Stimulated activated CD4-positive, alpha-beta T cell treated with anti-CD3 and anti-CD28 coated beads, Interleukin-2, amount 100 ng/mL, for 48 hours (primary cell): ENCODE measurements around the gene POC1A.
"Not testable (repeated sequence)": the region's sequence is repeated elsewhere in the genome, so short reads cannot be mapped to it uniquely, and the experiment has no call there.

Experiments used
- DNase-seq, 2 donors: peaks; one replicate each; pipeline ENCODE4 v3.0.0-alpha.2; 2020

Gene POC1A

DNA sequence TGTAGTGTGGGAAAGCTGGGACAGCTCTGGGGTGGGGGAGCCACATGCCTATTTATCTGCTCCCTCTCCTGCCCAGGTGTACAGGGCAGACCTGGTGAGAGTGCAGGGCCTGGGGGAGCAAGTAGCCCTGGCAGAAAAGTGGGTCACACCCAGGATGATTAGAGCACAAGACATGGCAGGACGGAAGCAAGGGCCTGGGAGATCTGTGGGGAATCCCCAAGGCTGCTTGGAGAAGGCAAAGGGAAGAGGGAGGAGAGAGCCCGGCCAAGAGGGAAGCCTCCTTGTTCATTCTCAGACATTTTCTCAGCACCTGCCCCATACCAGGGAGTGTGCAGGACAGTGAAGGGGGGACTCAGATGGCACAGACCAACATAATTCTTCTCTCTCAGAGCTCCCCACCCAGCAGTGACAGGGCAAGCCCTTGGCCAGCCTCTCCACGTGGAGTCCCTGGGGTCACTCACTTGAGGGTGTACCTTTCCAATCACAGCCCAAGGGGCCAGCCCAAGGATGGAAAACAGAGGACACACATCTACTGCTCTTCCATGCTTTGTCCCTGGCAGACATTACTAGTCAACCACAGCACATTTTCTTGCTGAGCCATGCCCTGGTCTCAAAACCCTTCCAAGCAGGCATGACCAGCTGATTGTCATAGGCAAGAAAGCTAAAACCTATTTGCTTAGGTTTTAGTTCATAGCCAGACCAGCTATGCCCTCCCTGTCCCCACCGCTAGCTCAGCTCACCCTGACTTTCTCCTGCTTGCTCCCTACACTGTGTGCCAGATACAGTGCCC, 92.9 kb downstream of the POC1A start:
- no peak for DNase-seq

DNA sequence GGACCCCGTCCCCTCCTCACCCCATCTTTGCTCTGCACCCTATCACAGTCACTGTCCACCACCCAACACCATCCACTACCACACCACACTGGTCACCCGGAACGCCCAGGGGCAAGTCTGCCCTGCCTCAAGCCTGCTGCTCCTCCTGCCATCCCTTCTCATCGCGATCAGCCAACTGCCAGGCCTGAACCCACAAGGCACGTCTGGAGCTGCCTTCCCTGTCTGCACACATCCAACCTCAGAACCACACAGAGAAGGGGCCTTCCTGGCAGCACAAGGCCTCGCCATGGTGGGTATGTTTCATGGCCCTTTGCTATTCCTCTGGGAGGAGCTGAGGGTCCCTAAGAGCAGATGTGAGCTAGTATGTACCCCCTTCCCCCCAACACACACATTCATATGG, 94.4 kb downstream of the POC1A start:
- no peak for DNase-seq

DNA sequence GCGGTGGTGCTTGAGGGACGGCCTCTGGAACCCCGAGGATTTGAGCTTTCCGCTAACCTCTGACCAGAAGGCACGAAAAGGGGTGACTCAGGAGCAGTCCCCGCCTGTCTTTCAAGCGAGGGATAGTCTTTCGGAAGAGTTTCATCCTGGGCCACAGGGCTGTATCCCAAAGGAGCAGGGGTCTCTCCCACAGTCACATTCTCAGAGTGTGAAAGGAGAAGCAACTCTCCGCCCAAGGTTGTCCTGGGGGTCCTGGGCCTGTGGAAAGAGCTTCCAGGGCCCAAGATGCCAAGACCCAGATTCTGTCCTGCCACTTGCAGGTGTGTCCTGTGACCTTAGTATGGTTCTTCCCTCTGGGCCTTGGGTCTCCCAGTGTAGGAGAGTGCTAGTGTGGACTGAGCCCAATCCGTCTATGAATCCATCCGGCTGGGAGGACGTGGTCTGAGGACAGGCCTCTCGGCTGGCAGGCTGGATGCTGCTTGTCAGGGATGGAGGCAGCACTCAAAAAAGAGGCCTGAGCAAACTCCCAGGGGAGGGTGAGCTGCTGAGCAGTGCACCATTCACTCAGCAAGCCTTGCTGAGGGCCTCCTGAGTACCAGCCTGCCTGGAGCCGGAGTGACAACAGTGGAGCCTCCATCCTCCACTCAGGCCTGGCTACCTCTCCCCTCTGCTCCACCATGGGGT, 96.3 kb downstream of the POC1A start:
- no peak for DNase-seq

DNA sequence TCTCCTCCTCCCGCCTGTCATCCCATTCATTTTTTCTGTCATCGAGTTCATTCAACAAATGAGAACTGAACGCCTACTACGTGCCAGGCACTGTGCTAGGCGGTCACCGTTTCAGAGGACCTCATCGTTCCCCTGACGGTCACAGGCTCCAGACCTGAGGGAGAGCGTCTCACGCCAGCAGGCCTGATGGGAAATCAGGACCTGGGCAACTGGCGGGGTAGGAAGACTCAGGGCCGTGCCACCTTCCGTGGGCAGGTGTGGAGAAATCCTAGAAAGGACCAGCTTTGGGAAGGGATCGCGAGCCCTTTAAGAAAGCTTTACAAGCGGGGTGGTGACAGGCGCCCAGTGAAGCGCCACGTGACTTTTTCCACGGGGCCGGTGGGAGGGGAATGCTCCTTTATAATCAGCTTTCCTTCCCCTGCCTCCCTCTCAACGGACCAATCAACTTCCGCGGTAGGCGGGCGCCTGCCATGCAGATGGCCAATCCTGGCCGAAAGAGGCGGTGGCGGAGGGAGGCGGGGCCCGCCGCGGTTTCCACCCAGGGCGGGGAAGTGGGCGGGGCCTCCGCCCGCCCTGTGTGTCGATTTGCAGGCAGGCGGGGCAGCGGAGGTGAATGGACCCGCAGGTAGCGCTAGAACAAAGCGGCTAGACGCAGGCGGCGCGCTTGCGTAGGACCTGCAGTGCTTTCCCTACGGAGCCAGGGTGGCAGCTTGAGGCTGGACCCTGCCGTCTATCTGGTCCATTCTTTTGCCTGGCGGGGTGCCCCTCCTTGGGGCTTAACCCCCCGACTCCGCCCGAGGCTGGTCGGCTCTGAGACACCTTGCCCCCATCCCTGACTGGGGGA, 97.0 kb downstream of the POC1A start:
- peak; percentile 99 for DNase-seq

DNA sequence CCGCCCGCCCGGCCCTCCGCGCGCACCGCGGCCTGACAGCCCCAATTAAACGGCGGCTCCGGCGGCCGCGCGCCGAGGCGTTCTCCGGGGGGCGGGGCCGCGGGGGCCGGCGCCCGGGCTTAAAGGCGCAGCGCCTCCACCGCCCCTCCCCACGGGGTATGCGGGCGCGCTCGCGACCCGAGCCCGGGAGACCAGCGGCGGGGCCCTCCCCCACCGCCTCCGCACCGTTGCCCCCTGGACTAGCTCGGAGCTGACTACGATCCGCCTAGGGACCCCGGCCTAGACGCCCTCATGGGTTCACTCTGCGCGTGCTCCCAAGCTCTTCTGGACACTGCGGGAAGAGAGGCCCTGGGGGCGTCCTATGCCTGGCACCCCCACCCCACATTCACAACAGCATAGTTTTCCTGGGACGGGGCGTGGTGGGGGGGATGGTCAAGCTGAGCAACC, 97.7 kb downstream of the POC1A start, which contains the start of gene DUSP7:
Gene DUSP7, minus strand, starts transcription at position 51 of the 447 bp plus-strand sequence. CDS start 205 bp downstream, outside the sequence.
- peak; percentile 57 to 64 for DNase-seq

DNA sequence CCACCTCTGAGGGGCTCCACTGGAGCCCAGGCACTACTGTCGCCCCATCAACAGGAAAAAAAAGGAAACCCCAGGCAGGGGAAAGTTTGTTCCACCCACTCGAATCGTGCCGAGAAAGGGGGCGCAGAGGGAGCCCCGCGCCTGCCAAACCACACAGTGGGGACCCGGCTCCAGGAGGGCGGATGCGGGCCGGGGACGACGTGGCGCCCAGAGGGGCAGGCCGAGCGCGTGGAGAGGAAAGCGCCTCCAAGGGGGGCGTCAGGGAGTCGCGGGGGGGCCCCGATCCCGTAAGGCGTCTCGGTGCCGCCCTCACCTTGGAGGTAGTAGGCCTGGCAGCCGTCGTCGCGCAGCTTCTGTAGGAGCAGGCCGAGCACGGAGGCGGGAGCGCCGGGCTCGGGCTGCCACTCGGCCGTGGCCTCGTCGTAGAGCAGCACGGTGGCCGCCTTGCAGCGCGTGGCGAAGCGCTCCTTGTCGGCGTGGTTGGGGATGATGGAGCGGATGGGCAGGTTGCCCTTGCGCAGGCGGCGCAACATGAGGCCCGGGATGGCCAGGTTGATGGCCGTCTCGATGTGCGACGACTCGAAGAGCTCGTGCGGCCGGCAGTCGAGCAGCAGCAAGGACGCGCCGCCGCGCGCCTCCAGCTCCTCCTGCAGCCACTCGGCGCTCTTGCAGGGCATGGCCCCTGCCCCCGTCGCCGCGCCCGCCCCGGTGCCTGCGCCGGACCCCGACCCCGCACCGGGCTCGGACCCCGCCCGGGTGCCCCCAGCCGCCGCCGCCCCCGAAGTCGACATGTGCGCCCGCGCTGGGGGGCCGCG, 98.5 kb downstream of the POC1A start:
- peak; percentile 25 to 37 for DNase-seq

DNA sequence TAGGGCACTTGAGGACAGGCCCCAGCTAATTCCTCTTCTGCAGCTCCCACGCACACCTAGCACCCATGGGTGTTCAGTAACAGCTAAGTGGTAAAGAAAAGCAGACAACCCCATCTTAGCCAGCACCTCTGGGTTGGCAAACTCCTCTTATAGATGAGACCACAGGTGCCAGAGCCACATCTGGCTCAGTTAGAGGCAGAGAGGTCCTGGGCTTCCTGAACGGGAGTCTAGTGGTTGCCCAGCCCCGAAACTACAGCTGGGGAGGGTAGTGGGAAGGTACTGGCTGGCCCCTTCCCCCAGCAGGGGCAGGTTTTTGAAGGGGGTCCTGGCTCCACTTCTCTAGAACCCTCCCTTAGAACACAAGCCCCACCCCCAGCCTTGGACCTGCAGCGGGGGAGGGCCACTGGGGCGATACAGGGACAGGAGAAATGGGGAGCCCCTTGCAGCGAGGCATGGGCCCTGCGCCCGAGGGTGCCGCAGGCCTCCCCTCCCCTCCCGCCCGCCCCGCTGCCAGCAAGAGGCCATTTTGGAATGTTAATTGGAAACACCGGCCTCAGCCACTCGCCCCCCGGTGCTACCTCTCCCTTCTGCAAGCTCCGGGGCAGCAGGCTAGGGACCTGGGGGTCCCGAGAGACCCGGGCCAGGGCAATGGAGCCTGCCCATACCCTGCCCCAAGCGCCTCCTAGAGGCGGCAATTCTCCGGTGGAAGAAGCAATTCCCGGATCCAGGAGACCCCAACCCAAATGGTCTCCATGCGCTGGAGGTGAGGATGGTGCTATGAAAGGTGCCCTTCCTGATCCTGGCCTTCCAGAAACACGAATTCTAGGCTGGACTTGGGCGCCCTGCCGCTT, 99.3 kb downstream of the POC1A start:
- DNase-seq = peak; percentile 7 to 12

DNA sequence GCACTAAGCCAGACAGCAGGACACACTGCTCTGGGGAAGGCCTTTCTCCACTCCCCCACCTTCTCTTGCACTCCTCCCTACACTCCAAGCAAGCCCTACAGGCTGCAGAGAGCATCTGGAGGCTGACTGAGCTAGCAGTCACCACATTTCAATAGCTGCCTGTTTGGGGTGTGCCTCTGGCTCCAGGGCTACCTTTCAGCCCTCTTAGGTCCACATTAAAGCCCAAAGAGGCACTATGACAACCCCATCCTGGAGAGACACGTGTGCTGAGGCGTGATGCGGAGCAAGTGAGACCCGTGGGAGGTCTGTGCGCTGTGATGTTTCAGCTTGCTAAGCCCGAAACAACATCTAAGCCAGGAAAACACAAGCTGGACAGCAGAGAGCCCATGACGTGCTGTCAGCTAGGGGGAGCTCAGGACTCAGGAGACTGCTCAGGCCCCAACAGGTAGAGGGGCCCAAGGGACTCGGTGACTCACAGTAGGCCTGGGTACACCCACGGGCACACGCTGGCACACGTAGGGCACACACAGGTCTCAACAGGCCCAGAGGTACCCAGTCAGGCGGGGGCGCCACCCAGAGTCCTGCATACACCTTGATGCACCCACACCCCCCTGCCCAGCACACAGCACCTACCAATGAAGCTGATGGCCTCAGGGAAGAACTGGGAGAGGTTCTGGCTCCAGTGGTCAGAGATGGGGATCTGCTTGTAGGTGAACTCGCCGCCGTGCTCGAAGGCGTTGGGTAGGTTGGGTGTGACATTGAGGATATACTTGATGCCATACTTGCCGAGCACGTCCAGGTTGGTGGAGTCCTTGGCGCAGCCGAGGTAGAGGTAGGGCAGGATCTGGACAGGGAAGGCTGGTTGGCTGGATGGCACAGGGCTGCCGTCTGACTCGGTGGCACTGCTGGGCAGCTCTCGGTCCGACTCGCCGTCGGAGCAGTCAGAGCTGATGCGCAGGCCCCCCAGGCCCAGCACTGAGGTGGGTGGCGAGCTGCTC, 100.6 kb downstream of the POC1A start:
- peak; percentile 19 to 26 for DNase-seq

DNA sequence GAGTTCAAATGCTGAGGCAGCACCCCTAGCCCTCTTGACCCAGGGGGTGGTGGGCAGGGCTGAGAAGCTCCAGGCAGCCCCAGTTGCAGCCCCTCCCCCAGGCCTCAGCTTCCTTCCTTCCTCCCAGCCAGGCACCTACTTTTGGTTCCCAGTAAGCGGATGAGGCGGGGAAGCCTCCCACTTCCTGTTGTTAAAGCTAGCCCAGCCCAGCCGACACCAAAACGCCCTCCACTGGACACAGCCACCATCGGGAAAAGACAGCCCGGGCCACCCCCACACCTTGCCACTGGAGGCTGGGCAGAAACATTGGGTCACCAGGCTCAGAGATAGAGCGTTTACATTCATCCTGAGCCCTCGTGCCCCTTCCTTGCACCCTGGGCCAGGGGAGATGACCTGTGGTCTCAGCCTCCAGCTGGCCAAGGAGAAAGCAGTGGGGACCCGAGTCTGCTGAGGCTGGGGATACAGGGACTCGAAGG, 101.4 kb downstream of the POC1A start:
- DNase-seq = peak; percentile 21 to 28

DNA sequence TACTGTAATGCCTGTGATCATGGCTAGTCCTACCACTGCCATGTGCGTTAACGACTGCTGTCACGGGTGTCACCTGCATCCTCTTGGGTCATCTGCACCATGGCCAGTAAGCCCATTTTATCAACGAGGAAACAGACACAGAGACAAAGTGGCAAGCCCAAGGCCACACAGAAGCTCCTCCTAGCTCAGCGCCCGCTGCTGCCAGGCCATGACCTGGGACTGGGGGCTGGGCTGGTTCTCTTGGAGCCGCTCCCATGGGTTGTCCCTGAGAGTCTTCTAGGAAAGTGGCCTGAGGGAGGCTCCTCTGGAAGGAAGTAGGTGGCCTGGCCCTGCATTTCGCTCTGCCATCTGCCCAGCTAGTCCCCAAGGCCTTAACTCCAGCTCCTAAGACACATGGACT, 102.8 kb downstream of the POC1A start:
- no peak for DNase-seq

DNA sequence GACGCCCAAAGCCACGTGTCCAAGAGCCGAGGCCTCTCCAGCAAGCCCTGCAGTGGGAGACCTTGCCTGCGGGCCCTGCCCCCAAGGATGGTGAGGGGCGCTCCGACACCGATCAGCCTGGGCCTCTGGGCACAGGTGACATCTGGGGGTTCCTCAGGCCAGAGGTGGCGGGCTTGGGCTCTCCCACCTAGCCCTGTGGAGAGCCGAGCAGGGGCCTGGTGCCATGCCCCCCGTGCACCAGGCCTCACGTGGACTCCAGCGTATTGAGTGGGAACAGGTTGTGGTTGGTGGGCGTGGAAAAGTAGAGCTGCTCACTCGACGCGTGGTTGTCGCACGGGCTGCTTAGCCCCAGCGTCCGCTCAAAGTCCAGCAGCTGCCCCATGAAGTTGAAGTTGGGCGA, 103.7 kb downstream of the POC1A start:
- no peak for DNase-seq

DNA sequence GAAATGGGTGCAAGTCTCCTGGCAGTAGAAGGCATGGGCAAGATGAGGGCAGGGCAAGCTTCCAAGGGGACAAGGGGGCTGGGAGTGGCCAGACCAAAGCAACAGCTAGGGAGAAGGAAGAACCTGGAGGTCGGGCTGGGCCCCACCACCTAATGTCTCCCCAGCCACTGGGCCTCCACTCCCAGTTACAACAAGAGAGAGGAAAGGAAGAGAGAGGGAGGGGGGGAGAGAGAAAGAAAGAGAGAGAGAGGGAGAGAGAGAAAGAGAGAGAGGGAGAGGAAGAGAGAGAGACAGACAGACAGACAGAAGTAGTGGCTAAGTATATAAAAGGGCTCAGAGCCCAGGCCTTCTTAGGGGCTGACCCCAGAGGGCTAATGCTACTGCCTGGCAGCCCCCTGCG, 104.7 kb downstream of the POC1A start:
- DNase-seq = no peak

DNA sequence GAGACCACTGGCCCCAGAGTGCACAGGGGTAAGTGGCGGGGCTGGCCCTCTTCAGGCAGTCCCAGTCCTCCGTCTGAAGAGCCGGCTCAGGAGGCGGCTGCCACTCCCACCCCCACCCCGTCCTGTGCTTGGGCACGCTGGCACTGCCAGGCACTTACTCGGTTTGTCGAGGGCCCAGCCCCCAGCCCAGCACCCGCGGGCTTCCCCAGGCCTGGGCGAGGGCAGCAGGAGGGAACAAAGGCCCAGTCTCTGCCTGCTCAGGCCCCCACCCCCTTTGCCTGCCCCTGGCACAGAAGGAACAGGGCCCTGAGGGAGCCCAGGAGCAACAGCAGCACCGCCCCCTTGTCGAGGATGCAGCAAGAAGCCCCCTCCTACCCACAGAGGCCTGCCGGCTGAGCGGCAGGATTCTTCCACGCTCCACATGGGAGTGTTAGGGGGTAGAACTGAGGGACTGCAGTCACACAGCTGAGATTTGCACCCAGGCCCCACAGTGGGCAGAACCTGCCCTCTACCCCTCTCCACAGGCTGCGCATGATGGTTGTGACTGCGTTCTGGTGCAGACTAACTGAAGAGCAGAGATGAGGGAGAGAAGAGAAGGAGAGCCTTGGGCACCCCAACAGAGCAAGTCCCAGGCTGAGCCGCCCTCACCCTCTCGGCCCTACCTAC, 106.8 kb downstream of the POC1A start:
- no peak for DNase-seq

DNA sequence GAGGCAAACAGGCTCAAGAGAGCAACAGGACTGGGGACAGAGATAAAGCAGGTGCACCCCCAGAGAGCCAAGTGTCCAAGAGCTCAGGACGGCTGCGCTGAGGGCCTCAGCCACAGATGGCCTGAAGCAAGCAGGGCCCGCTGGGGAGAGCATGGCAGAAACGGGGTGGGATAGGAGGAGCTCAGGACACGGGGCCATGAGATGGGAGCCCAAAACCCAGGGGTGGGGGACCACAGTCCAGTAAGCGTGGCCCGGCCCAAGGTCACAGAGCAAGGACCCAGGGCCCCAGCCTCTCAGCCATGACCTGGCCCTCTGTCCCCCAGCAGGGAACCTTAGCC, 107.4 kb downstream of the POC1A start:
- DNase-seq = no peak

DNA sequence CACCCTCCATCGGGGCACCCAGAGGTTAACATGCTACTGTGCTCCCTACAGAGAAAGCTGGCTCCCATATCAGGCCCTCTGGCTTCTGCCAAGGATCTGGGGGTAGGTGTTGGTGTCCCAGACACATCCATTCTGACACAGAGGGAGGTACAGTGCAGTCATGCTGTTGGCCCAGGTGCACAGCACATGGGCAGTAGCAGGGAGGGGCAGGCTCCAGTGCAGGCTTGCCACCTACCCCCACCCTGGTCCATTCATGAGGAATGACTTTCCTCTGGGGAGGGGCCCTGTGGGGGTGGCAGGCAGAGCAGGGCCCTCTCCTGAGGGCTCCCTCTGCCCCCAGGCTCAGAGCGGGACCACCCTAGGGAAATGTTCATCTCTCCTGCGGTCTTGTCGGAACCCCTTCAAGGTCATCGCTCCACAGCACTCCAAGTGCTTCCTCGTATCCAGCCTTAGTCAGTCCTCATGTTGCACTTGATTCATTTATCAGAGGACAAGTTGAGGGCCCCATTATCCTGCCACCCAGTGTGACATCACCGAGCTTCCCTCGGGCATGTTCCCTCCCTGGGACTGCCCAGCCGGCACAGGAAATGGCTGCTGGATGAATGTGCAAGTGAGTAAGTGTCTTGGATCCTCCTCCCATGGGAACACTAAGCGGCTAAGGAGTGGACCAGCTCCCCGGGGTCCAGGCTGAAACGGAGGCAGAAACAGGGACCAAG, 107.9 kb downstream of the POC1A start:
- no peak for DNase-seq

DNA sequence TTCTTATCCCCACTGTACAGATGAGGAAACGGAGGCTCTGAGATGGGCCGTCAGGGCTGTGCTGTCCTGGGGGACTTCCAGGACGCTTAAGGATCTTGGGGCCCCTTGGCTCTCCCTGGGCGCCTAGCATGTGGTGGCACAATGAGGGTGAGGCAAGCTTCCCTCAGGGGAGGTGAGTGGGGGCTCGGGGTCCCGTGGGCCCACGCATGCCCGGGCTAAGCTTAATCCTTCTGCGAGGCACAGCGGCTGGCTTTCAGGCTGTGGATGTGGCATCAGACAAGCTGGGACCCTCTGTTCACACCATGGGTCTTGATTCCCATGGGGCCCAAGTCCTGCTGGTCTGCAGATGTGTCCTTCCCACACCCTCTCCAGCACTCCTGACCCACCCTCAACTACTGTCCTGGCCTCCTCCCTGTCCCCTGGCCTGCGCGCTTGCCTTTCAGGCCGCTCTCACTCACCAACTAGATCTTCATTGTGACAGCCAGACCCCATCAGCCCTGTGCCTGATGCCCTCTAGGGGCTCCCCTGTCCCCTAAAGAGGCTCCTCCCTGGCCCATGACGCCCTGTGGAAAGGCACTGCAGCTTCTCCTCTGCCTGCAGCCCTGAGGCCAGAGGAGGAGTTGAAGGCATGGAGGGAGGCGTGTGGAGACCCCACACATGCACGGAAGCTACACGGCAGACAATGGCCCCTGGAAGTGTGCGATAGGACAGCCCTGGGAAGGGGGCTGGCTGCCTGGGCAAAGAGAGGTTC, 109.2 kb downstream of the POC1A start:
- DNase-seq = no peak

DNA sequence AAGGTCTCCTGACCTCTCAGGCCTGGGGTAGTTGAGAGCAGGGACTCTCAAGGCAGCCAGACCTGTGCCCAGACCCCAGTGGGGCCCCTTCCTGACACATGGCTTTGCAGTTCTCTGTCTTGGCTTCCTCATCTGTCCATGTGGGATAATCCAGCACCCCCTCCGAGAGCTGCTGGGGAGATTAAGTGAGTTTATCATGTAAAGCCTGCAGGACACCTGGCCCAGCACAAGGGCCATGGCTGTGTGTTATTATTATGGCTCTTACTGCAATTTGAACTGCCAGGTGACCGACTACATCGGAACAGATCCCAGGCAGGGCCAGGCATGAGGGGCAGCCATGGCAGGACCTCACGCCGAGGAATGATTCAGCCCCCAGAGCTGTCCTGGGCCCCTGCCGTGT, 110.5 kb downstream of the POC1A start:
- no peak for DNase-seq

DNA sequence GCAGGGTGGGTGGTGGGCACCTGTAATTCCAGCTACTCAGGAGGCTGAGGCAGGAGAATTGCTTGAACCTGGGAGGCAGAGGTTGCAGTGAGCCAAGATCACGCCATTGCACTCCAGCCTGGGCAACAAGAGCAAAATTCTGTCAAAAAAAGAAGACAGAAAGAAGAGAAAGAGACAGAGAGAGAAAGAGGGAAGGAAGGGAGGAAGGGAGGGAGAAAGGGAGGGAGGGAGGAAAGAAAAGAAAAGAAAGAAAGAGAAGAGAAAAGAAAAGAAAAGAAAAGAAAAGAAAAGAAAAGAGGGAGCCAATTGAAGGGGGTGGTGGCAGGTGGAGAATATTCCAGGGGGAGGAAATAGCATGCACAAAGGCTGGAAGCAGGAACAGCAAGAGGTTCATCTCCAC, 111.2 kb downstream of the POC1A start:
- not testable (repeated sequence) for DNase-seq
